SU-DHL-6 (cell line): ENCODE measurements around the gene TNIK.

Source experiments
- H2AFZ ChIP-seq: fragments of 200-600 bp; sonication (generic); 2 replicates; pipeline ENCODE4 v1.6.1; 2014; ENCODE audit warnings: low read depth, mild to moderate bottlenecking, moderate library complexity, mixed read lengths, antibody characterized with exemption, low read length; ENCODE audit not compliant: severe bottlenecking
- H3F3A ChIP-seq: fragments of 200-600 bp; shearing (Covaris generic); 2 replicates; pipeline ENCODE4 v1.6.0; 2016; ENCODE audit warnings: antibody characterized with exemption, mild to moderate bottlenecking; ENCODE audit not compliant: insufficient read depth
- H3K27ac ChIP-seq: fragments of 200-600 bp; sonication (generic); 2 replicates; pipeline ENCODE4 v1.5.1; 2016; ENCODE audit warnings: low read depth, mild to moderate bottlenecking, low read length, moderate library complexity, mixed read lengths
- H3K27me3 ChIP-seq: fragments of 200-600 bp; sonication (generic), shearing (Covaris generic); 2 replicates; pipeline ENCODE4 v1.6.0; 2014; ENCODE audit warnings: mild to moderate bottlenecking, low read length
- H3K36me3 ChIP-seq: fragments of 200-600 bp; sonication (generic); 2 replicates; pipeline ENCODE4 v1.6.1; 2014; ENCODE audit warnings: mild to moderate bottlenecking, low read length, mixed read lengths
- H3K4me2 ChIP-seq: fragments of 300-600, 200-600 bp; shearing (Covaris generic), sonication (generic); 2 replicates; pipeline ENCODE4 v1.6.0; 2014; ENCODE audit warnings: low read length, low read depth, mild to moderate bottlenecking; ENCODE audit not compliant: poor library complexity, severe bottlenecking
- H3K4me3 ChIP-seq: fragments of 200-600 bp; sonication (generic); 2 replicates; pipeline ENCODE4 v1.5.1; 2014; ENCODE audit warnings: antibody characterized with exemption, low read length, mild to moderate bottlenecking, mixed read lengths; ENCODE audit not compliant: insufficient read depth, poor library complexity, severe bottlenecking
- H3K79me2 ChIP-seq: fragments of 200-600 bp; sonication (generic); 2 replicates; pipeline ENCODE4 v1.6.1; 2014; ENCODE audit warnings: mild to moderate bottlenecking, low read length, moderate library complexity; ENCODE audit not compliant: insufficient read depth
- H3K9ac ChIP-seq: fragments of 200-600 bp; sonication (generic); 2 replicates; pipeline ENCODE4 v1.7.0; 2014; ENCODE audit warnings: mild to moderate bottlenecking, low read length
- H3K9me2 ChIP-seq: fragments of 200-600 bp; sonication (generic); replicated peaks from 2 replicates; pipeline ENCODE4 v1.6.1; 2014; ENCODE audit warnings: low read length; ENCODE audit not compliant: insufficient read depth
- H3K9me3 ChIP-seq: fragments of 200-600 bp; sonication (generic); 2 replicates; pipeline ENCODE4 v1.6.1; 2014; ENCODE audit warnings: low read length, mixed read lengths; ENCODE audit not compliant: insufficient read depth
- H4K20me1 ChIP-seq: fragments of 200-600 bp; sonication (generic); 2 replicates; pipeline ENCODE4 v1.6.1; 2014; ENCODE audit warnings: low read depth, mild to moderate bottlenecking, antibody characterized with exemption, low read length, moderate library complexity, mixed read lengths
- EZH2phosphoT487 ChIP-seq: fragments of 200-600 bp; sonication (generic), shearing (Covaris generic); conservative IDR thresholded peaks from 2 replicates; pipeline ENCODE4 v1.6.1; 2018; ENCODE audit warnings: mild to moderate bottlenecking, antibody characterized with exemption, low read length, moderate library complexity, mixed read lengths
- TF ChIP-seq, protein P1 (sequence below): fragments of 200-600 bp; sonication (generic); IDR thresholded peaks from one replicate; pipeline ENCODE4 v1.5.1; 2017; ENCODE audit warnings: antibody characterized with exemption, mild to moderate bottlenecking, low read length, moderate library complexity; ENCODE audit not compliant: insufficient read depth, poor library complexity, severe bottlenecking

The TNIK gene

DNA sequence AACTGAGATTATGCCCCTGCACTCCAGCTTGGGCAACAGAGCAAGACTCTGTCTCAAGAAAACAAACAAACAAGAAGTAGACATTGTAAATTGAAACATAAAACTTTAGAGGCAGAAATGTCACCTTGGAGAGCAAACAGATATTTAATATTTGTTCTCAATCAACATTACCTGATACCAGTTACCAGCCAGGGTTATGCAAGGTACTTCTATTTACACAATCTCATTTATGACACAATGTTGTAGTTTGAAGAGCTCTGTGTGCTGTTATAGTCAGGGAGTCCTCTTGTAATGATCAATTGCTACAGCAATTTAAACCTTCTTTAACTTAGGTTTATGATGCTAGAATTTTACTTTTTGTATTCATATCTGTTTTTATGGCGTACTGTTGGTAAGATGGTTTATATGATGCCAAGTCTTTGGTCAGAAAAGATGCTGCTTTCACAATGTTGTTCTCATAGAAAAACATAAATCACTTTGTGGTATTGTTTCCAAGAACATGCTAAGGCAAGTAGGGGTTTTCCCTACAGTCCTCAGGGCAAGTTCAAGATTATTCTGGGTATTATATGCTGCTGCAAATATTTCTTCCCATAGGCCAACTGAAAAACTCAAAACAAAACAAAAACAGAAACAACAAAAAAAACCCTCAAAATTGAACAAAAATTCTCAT, 173.5 kb downstream of the TNIK start:
- H3K4me2 ChIP-seq: no peak overlapping the region
- H3K27me3 ChIP-seq: no peaks in the 10 kb centered on the region
- no peaks in the 10 kb centered on the region for H3K36me3 ChIP-seq
- H3K9me3 ChIP-seq: no peaks in the 10 kb centered on the region
- TF ChIP-seq, protein P1, sequence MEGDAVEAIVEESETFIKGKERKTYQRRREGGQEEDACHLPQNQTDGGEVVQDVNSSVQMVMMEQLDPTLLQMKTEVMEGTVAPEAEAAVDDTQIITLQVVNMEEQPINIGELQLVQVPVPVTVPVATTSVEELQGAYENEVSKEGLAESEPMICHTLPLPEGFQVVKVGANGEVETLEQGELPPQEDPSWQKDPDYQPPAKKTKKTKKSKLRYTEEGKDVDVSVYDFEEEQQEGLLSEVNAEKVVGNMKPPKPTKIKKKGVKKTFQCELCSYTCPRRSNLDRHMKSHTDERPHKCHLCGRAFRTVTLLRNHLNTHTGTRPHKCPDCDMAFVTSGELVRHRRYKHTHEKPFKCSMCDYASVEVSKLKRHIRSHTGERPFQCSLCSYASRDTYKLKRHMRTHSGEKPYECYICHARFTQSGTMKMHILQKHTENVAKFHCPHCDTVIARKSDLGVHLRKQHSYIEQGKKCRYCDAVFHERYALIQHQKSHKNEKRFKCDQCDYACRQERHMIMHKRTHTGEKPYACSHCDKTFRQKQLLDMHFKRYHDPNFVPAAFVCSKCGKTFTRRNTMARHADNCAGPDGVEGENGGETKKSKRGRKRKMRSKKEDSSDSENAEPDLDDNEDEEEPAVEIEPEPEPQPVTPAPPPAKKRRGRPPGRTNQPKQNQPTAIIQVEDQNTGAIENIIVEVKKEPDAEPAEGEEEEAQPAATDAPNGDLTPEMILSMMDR: no peak
- TF ChIP-seq EZH2phosphoT487: no peak
- no peak overlapping the region for H3K9ac ChIP-seq
- H3K4me3 ChIP-seq: no peak overlapping the region
- H4K20me1 ChIP-seq: no peaks in the 10 kb centered on the region
- no peak overlapping the region for H3K27ac ChIP-seq
- H3K9me2 ChIP-seq: no peaks in the 10 kb centered on the region
- no peaks in the 10 kb centered on the region for H3F3A ChIP-seq
- no peaks in the 10 kb centered on the region for H3K79me2 ChIP-seq
- no peak overlapping the region for H2AFZ ChIP-seq

DNA sequence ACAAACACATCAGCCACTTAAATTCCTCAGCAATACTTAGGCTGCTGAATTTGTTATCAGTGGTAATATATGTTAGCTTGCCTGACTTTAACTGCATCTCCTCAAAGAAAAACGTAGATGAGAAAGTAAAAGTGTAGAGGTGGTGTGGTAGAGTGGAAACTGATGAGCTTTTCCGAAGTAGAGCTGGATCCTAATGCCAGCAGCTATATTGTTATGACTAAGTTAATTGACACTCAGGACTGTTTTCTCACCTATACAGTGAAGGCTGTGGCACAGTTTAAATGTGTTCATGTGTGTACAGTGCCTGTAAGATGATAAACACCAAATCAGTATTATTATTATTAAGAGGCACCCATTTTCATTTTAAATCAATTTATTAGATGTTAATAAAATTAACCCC, 174.9 kb downstream of the TNIK start:
- Histone ChIP-seq H3K4me3 (no peak overlapping the region), H3K79me2 (no peaks in the 10 kb centered on the region), H4K20me1 (no peaks in the 10 kb centered on the region), H3F3A (no peaks in the 10 kb centered on the region), H3K36me3 (no peaks in the 10 kb centered on the region), H3K27ac (no peak overlapping the region), H3K4me2 (no peak overlapping the region), H3K9me3 (no peaks in the 10 kb centered on the region), H3K27me3 (no peaks in the 10 kb centered on the region), H2AFZ (no peak overlapping the region), H3K9ac (no peak overlapping the region), H3K9me2 (no peaks in the 10 kb centered on the region)
- TF ChIP-seq EZH2phosphoT487: no peak
- TF ChIP-seq, protein P1: no peak

DNA sequence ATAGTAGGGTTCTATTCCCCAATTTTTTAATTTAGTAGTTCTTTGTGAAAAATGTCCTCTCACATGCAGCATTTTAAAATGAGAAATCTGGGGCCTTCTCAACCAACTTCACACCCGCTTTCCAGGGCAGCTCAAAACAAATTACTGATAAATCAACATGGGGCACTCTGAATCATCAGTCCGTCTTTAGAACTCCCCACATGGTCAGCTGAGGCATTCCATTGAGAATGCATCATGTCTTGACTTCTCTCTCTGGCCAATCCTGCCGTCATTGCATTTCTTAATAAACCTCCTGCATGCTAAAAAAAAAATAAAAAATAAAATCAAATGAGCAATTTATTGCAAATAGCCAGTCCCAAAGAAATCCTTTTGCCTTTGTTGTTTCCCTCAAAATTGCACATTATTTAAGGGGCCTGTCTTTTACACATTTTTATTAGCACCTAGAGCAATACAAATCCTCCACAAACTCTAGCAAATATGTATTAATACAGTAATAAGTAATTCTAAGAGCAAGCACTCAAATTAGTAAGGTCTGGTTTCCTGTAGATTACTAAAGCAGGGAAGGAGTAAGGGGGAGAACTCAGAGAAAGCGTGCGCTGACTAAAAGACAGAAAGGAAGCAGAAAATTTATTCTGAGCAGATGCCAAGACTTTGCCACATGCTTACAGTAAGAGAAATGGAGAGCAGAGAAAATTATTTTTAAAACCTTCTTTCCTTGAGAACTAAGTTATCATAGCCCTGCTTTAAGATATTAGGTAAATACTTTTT, 175.7 kb downstream of the TNIK start:
- no peaks in the 10 kb centered on the region for H3K27me3 ChIP-seq
- no peak overlapping the region for H3K27ac ChIP-seq
- no peaks in the 10 kb centered on the region for H3F3A ChIP-seq
- no peaks in the 10 kb centered on the region for H3K36me3 ChIP-seq
- no peak overlapping the region for H2AFZ ChIP-seq
- H3K79me2 ChIP-seq: no peaks in the 10 kb centered on the region
- no peak overlapping the region for H3K9ac ChIP-seq
- H4K20me1 ChIP-seq: no peaks in the 10 kb centered on the region
- no peaks in the 10 kb centered on the region for H3K9me3 ChIP-seq
- TF ChIP-seq EZH2phosphoT487: no peak
- TF ChIP-seq, protein P1: no peak
- no peaks in the 10 kb centered on the region for H3K9me2 ChIP-seq
- H3K4me3 ChIP-seq: no peak overlapping the region
- H3K4me2 ChIP-seq: no peak overlapping the region
